ENCODE data around the gene TRMT1. TPM values are rescaled to one million over a fixed set of nuclear protein-coding genes. Genes with fewer than 3 reads are reported as not detected.
"Not testable (repeated sequence)": the region's sequence is repeated elsewhere in the genome, so short reads cannot be mapped to it uniquely, and the experiment has no call there.

TRMT1 gene
- total RNA-seq, 1 experiment from 2014 or later = 59.0 TPM

GRCh38 chr19:13153569-13154240 is 37.2 kb upstream of the TRMT1 start:
- peak; percentile 57 to 64 for DNase-seq
- Histone ChIP-seq H3K4me1 (peaks cover 11% of the 10 kb centered on the region; the same call in 1 of the 2 replicates), H3K4me3 (peak overlapping the region; percentile 75), H3K36me3 (peaks cover 3% of the 10 kb centered on the region; the same call in 1 of the 2 replicates), H3K9me3 (replicated peaks) (no peaks in the 10 kb centered on the region), H3K27me3 (no peaks in the 10 kb centered on the region), H3K27ac (peak overlapping the region; percentile 93)

- peak overlapping the region; percentile 75 for H3K4me3 ChIP-seq
- peaks cover 3% of the 10 kb centered on the region; the same call in 1 of the 2 replicates for H3K36me3 ChIP-seq
- H3K27ac ChIP-seq = peak overlapping the region; percentile 93
- peak; percentile 99 for DNase-seq
- no peaks in the 10 kb centered on the region for H3K9me3 ChIP-seq (replicated peaks)
- H3K4me1 ChIP-seq = peaks cover 11% of the 10 kb centered on the region; the same call in 1 of the 2 replicates
- no peaks in the 10 kb centered on the region for H3K27me3 ChIP-seq
These were observed 36.5 kb upstream of the TRMT1 start for GRCh38 chr19:13152974-13153568.

- H3K27ac ChIP-seq = peak overlapping the region; percentile 93
- H3K9me3 ChIP-seq (replicated peaks) = no peaks in the 10 kb centered on the region
- peaks cover 3% of the 10 kb centered on the region; the same call in 1 of the 2 replicates for H3K36me3 ChIP-seq
- peak overlapping the region; percentile 75 for H3K4me3 ChIP-seq
- H3K4me1 ChIP-seq = peaks cover 11% of the 10 kb centered on the region; the same call in 1 of the 2 replicates
- H3K27me3 ChIP-seq = no peaks in the 10 kb centered on the region
- no peak for DNase-seq
These were observed 35.9 kb upstream of the TRMT1 start for GRCh38 chr19:13152356-13152973.

GRCh38 chr19:13151605-13152355 is 35.2 kb upstream of the TRMT1 start:
- peak; percentile 99 for DNase-seq
- peak overlapping the region; percentile 75 for H3K4me3 ChIP-seq
- H3K4me1 ChIP-seq = peaks cover 11% of the 10 kb centered on the region; the same call in 1 of the 2 replicates

GRCh38 chr19:13150931-13151604 is 34.5 kb upstream of the TRMT1 start:
- no peaks in the 10 kb centered on the region for H3K9me3 ChIP-seq (replicated peaks)
- peak overlapping the region; percentile 56 for H3K27ac ChIP-seq
- H3K4me3 ChIP-seq = peak overlapping the region; percentile 75
- DNase-seq = peak in 1 of 2 experiments; percentile 42
- no peaks in the 10 kb centered on the region for H3K27me3 ChIP-seq
- peaks cover 6% of the 10 kb centered on the region; the same call in 1 of the 2 replicates for H3K4me1 ChIP-seq
- peaks cover 3% of the 10 kb centered on the region; the same call in 1 of the 2 replicates for H3K36me3 ChIP-seq

More at GRCh38 chr19:13151605-13152355, 35.2 kb upstream of the TRMT1 start:
- Histone ChIP-seq H3K27ac (peak overlapping the region; percentile 93), H3K27me3 (no peaks in the 10 kb centered on the region), H3K9me3 (replicated peaks) (no peaks in the 10 kb centered on the region), H3K36me3 (peaks cover 3% of the 10 kb centered on the region; the same call in 1 of the 2 replicates)

GRCh38 chr19:13150187-13150930 is 33.8 kb upstream of the TRMT1 start, which contains the start of the genes IER2 and STX10:
Gene IER2 (plus strand): TSS chr19:13150411. CDS start chr19:13153187, 2,776 bp downstream.
Gene STX10 (minus strand): TSS chr19:13150375. CDS start chr19:13150173, 202 bp downstream.
- H3K4me1 ChIP-seq = peaks cover 3% of the 10 kb centered on the region; the same call in 1 of the 2 replicates
- no peaks in the 10 kb centered on the region for H3K27me3 ChIP-seq
- H3K36me3 ChIP-seq = peaks cover 3% of the 10 kb centered on the region; the same call in 1 of the 2 replicates
- DNase-seq = peak; percentile 96
- peak within 1 kb of the TSS; percentile 75 for H3K4me3 ChIP-seq
- H3K9me3 ChIP-seq (replicated peaks) = no peaks in the 10 kb centered on the region
- H3K27ac ChIP-seq = peak within 1 kb of the TSS; percentile 56

- peak; percentile 73 to 77 for DNase-seq
- peak overlapping the region; percentile 75 for H3K4me3 ChIP-seq
These were observed 33.2 kb upstream of the TRMT1 start for GRCh38 chr19:13149628-13150186.

GRCh38 chr19:13149173-13149627 is 32.7 kb upstream of the TRMT1 start:
- H3K4me1 ChIP-seq; H3K27ac ChIP-seq; H3K36me3 ChIP-seq; H3K9me3 ChIP-seq (replicated peaks); H3K27me3 ChIP-seq; DNase-seq: not testable (repeated sequence)
- H3K4me3 ChIP-seq = peak overlapping the region; percentile 75

More at GRCh38 chr19:13149628-13150186, 33.2 kb upstream of the TRMT1 start:
- no peaks in the 10 kb centered on the region for H3K27me3 ChIP-seq
- peak overlapping the region; percentile 56 for H3K27ac ChIP-seq
- H3K36me3 ChIP-seq = peaks cover 4% of the 10 kb centered on the region; the same call in 1 of the 2 replicates
- no peaks in the 10 kb centered on the region for H3K4me1 ChIP-seq
- H3K9me3 ChIP-seq (replicated peaks) = no peaks in the 10 kb centered on the region

GRCh38 chr19:13146763-13147563 is 30.4 kb upstream of the TRMT1 start:
- no peak for DNase-seq
- no peak overlapping the region for H3K4me3 ChIP-seq
- no peaks in the 10 kb centered on the region for H3K27me3 ChIP-seq
- H3K4me1 ChIP-seq = peaks cover 9% of the 10 kb centered on the region
- H3K36me3 ChIP-seq = 0 out of 2 replicates have a peak, but pooled peaks cover 2% of the 10 kb centered on the region
- no peak overlapping the region for H3K27ac ChIP-seq
- no peaks in the 10 kb centered on the region for H3K9me3 ChIP-seq (replicated peaks)

GRCh38 chr19:13139633-13140311 is 23.2 kb upstream of the TRMT1 start:
- H3K27me3 ChIP-seq = no peaks in the 10 kb centered on the region
- H3K36me3 ChIP-seq = peaks cover 39% of the 10 kb centered on the region
- H3K27ac ChIP-seq = no peak overlapping the region
- no peak overlapping the region for H3K4me3 ChIP-seq
- no peaks in the 10 kb centered on the region for H3K9me3 ChIP-seq (replicated peaks)
- peaks cover 9% of the 10 kb centered on the region for H3K4me1 ChIP-seq
- DNase-seq = no peak

GRCh38 chr19:13138916-13139198 is 22.3 kb upstream of the TRMT1 start:
- Histone ChIP-seq H3K4me1 (peaks cover 9% of the 10 kb centered on the region), H3K36me3 (peaks cover 42% of the 10 kb centered on the region), H3K27me3 (no peaks in the 10 kb centered on the region), H3K4me3 (no peak overlapping the region), H3K9me3 (replicated peaks) (no peaks in the 10 kb centered on the region), H3K27ac (no peak overlapping the region)
- DNase-seq = no peak

Data from SJCRH30 (cell line).